Panc1 (cell line): ENCODE results near the gene LYRM9.

Experiments used
- CTCF ChIP-seq: fragments of 450-650 bp; IDR thresholded peaks from 2 replicates; pipeline ENCODE4 v1.5.1; 2017; ENCODE audit warnings: mild to moderate bottlenecking
- POLR2AphosphoS5 ChIP-seq: IDR thresholded peaks from 2 replicates; pipeline ENCODE4 v1.6.1; 2012; ENCODE audit warnings: mild to moderate bottlenecking, low read depth, low read length, moderate library complexity
- REST ChIP-seq, 2 experiments: IDR thresholded peaks; 2 replicates each; pipeline ENCODE4 v1.6.1; 2011 to 2012; ENCODE audit warnings: low read depth in 2 of 2, control low read depth in 1 of 2, low read length in 1 of 2, mild to moderate bottlenecking in 1 of 2, moderate library complexity in 1 of 2; ENCODE audit not compliant: insufficient read depth in 1 of 2

GRCh38 chr17:27895940-27896535, 2.9 kb upstream of the LYRM9 start:
- TF ChIP-seq CTCF: no peak
- no peak for TF ChIP-seq REST (IDR thresholded peaks at IDR 0.05; ENCODE audit: insufficient read depth in 1 of 2, low read depth in 2 of 2, low read length in 1 of 2)
- no peak for TF ChIP-seq POLR2AphosphoS5
